ACC112 (cell line): Measurements from ENCODE around the gene TIAM2.
"Not testable (repeated sequence)": the region's sequence is repeated elsewhere in the genome, so short reads cannot be mapped to it uniquely, and the experiment has no call there.

Experiments
- H2AFZ ChIP-seq: fragments of 200-600 bp; sonication (generic); one replicate; pipeline ENCODE4 v1.6.0; 2017; ENCODE audit warnings: antibody characterized with exemption, low read length; ENCODE audit not compliant: unreplicated experiment
- H3K27ac ChIP-seq: fragments of 200-600 bp; sonication (generic); 2 replicates; pipeline ENCODE4 v1.5.1; 2014; ENCODE audit warnings: low read depth, mild to moderate bottlenecking, antibody characterized with exemption, low read length, moderate library complexity
- H3K27me3 ChIP-seq: fragments of 200-600 bp; sonication (generic); 2 replicates; pipeline ENCODE4 v1.6.1; 2014; ENCODE audit warnings: mild to moderate bottlenecking, antibody characterized with exemption, low read length, moderate library complexity, mixed read lengths; ENCODE audit not compliant: insufficient read depth
- H3K36me3 ChIP-seq: fragments of 200-600 bp; sonication (generic); 2 replicates; pipeline ENCODE4 v1.6.1; 2016; ENCODE audit warnings: mild to moderate bottlenecking, antibody characterized with exemption, low read length, moderate library complexity, mixed read lengths; ENCODE audit not compliant: insufficient read depth
- H3K4me1 ChIP-seq: fragments of 200-600 bp; sonication (generic); one replicate; pipeline ENCODE4 v1.6.1; 2016; ENCODE audit warnings: low read length, mixed read lengths; ENCODE audit not compliant: insufficient read depth, unreplicated experiment, control insufficient read depth
- H3K4me3 ChIP-seq: fragments of 200-600 bp; sonication (generic); 2 replicates; pipeline ENCODE4 v1.5.1; 2014; ENCODE audit warnings: mild to moderate bottlenecking, low read depth, low read length
- H3K79me2 ChIP-seq: fragments of 200-600 bp; sonication (generic); one replicate; pipeline ENCODE4 v1.6.0; 2016; ENCODE audit warnings: low read length; ENCODE audit not compliant: control insufficient read depth, unreplicated experiment, insufficient read depth

Gene TIAM2

DNA sequence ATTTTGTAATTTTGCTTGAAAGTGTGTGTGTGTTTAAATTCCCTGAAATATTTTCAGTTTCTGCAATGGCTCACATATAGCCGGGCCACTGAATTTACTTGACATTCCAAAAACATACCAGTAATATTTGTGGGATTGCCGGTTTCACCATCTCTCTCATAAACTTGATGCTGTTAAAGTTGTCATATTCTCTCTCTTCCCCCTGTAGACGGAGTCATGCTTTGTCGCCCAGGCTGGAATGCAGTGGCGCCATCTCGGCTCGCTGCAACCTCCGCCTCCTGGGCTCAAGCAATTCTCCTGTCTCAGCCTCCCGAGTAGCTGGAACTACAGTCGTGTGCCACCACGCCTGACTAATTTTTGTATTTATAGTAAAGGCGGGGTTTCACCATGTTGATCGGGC is 122.1 kb downstream of the TIAM2 start:
- no peak overlapping the region for H2AFZ ChIP-seq
- no peaks in the 10 kb centered on the region for H3K79me2 ChIP-seq
- H3K4me3 ChIP-seq: no peak overlapping the region
- no peaks in the 10 kb centered on the region for H3K36me3 ChIP-seq
- no peaks in the 10 kb centered on the region for H3K27me3 ChIP-seq
- H3K27ac ChIP-seq: no peak overlapping the region; the same call in 1 of the 2 replicates
- peaks cover 17% of the 10 kb centered on the region for H3K4me1 ChIP-seq

GRCh38 chr6:155117785-155118184 is 122.7 kb downstream of the TIAM2 start:
- Histone ChIP-seq H3K4me1 (peaks cover 20% of the 10 kb centered on the region), H3K27ac (no peak overlapping the region), H3K4me3 (no peak overlapping the region), H3K79me2 (no peaks in the 10 kb centered on the region), H2AFZ (no peak overlapping the region), H3K36me3 (no peaks in the 10 kb centered on the region), H3K27me3 (no peaks in the 10 kb centered on the region)

- not testable (repeated sequence) for H3K27ac ChIP-seq, H3K36me3 ChIP-seq
These were observed 124.1 kb downstream of the TIAM2 start for GRCh38 chr6:155119201-155119600.

DNA sequence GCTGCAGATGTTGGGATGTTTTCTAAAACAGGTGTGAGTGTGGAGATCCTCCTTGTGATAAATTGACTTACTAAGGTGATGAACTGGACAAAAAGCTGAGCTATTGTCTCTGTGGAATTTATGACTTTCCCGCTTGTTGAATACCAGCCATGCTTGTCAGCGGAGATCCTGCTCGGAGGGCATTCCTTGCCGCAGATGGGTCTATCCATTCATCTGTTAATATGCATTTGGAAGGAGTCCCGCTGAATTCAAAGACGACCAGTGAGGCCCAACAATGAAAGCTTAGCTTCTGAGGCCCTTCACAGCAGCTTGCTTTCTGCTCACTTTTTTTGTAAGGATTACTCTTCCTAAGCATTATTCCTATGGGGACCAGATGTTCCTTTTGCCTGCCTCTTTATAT is 124.9 kb downstream of the TIAM2 start:
- Histone ChIP-seq H3K27ac (no peak overlapping the region), H3K4me1 (peaks cover 26% of the 10 kb centered on the region), H3K27me3 (no peaks in the 10 kb centered on the region), H3K79me2 (no peaks in the 10 kb centered on the region), H3K4me3 (no peak overlapping the region), H3K36me3 (no peaks in the 10 kb centered on the region), H2AFZ (no peak overlapping the region)

More at GRCh38 chr6:155119201-155119600, 124.1 kb downstream of the TIAM2 start:
- not testable (repeated sequence) for H3K79me2 ChIP-seq, H2AFZ ChIP-seq, H3K4me3 ChIP-seq, H3K27me3 ChIP-seq
- H3K4me1 ChIP-seq: peaks cover 26% of the 10 kb centered on the region

DNA sequence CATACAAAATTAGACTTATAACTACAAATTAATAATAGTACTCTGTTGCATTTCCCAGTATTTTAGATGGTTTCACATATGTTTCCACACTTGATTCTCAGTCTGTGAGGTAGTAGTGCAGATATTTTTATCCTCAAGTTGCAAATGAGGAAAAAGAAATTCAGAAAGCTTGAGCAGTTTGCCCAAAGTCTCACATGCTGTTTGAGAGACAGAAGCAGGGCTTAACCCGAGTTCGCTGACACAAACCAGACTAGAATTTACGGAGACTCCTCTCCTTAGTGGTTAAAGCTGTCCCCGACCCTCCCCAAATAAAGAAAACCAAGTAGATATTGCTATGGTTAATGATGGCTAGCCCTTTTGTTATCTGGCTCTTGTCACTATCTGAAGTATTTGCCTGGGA is 126.2 kb downstream of the TIAM2 start:
- no peaks in the 10 kb centered on the region for H3K36me3 ChIP-seq
- H3K4me1 ChIP-seq: peaks cover 30% of the 10 kb centered on the region
- no peak overlapping the region for H3K27ac ChIP-seq
- H3K27me3 ChIP-seq: no peaks in the 10 kb centered on the region
- H3K4me3 ChIP-seq: peak overlapping the region; percentile 56
- H2AFZ ChIP-seq: no peak overlapping the region
- no peaks in the 10 kb centered on the region for H3K79me2 ChIP-seq

DNA sequence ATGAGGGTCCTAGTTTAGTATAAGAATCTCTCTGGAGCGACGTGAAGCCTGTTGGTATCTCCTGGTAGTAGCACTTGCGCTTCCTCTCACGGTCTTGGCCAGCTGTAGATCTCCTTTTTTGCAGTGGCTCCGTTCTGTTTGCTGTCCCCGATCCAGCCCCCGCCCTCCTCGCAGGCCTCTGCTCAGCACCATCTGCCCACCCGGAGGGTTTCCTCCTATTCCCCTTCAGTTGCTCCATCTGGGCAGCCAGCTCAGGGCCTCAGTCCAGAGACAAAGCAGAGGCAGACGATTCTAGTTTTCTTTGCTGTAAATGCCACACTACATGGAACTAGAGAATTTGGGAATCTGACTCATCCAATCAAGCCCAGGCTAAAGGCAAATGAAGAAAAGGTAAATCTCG is 126.6 kb downstream of the TIAM2 start:
- Histone ChIP-seq H3K27me3 (no peaks in the 10 kb centered on the region), H3K27ac (no peak overlapping the region), H3K79me2 (no peaks in the 10 kb centered on the region), H3K4me3 (peak overlapping the region; percentile 56), H2AFZ (no peak overlapping the region), H3K36me3 (no peaks in the 10 kb centered on the region), H3K4me1 (peaks cover 29% of the 10 kb centered on the region)

DNA sequence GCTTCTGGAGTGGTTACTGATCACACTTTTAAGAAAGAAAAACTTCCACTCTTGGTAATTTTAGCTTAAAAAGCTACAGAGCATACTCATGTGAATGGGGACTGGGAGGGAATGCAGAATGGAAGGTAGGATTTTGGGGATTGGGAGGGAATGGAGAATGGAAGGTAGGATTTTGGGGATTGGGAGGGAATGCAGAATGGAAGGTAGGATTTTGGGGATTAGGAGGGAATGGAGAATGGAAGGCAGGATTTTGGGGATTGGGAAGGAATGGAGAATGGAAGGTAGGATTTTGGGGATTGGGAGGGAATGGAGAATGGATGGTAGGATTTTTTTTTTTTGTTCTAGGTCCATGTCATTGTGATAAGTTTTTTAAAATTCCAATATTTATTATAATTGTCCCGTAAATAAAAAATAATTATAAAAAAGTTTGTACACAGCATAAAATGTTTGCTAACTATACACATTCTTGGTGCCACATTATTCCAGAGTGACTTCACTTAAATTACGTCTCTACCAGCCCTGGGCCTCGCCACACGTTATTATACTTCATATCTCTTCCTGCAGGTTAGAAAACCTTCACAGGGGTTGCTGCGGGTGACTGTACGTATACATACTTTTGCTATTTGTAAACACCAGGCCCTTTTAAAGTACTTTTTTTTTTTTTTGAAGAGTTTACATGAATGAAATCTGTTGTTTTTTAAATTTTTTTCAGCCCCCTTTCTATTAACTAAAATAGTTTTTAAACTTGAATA is 127.3 kb downstream of the TIAM2 start:
- no peak overlapping the region for H2AFZ ChIP-seq
- peaks cover 29% of the 10 kb centered on the region for H3K4me1 ChIP-seq
- H3K27ac ChIP-seq: no peak overlapping the region
- H3K4me3 ChIP-seq: 0 out of 2 replicates have a peak overlapping the region, but pooled peaks have one; percentile 56
- no peaks in the 10 kb centered on the region for H3K36me3 ChIP-seq
- H3K27me3 ChIP-seq: no peaks in the 10 kb centered on the region
- no peaks in the 10 kb centered on the region for H3K79me2 ChIP-seq

GRCh38 chr6:155123520-155123919 is 128.4 kb downstream of the TIAM2 start:
- Histone ChIP-seq H3K4me3 (no peak overlapping the region), H3K36me3 (no peaks in the 10 kb centered on the region), H3K79me2 (no peaks in the 10 kb centered on the region), H3K27me3 (no peaks in the 10 kb centered on the region), H3K27ac (no peak overlapping the region), H3K4me1 (peaks cover 31% of the 10 kb centered on the region), H2AFZ (no peak overlapping the region)

GRCh38 chr6:155125906-155126305 is 130.8 kb downstream of the TIAM2 start:
- Histone ChIP-seq H3K4me3 (no peak overlapping the region), H3K36me3 (peaks cover 8% of the 10 kb centered on the region; the same call in 1 of the 2 replicates), H3K4me1 (peaks cover 31% of the 10 kb centered on the region), H2AFZ (no peak overlapping the region), H3K27me3 (no peaks in the 10 kb centered on the region), H3K27ac (no peak overlapping the region), H3K79me2 (no peaks in the 10 kb centered on the region)

GRCh38 chr6:155126727-155127439 is 131.8 kb downstream of the TIAM2 start:
- Histone ChIP-seq H3K4me1 (peaks cover 28% of the 10 kb centered on the region), H3K27me3 (no peaks in the 10 kb centered on the region), H3K36me3 (peaks cover 8% of the 10 kb centered on the region; the same call in 1 of the 2 replicates), H2AFZ (no peak overlapping the region), H3K79me2 (no peaks in the 10 kb centered on the region), H3K4me3 (no peak overlapping the region), H3K27ac (peak overlapping the region; percentile 79)

DNA sequence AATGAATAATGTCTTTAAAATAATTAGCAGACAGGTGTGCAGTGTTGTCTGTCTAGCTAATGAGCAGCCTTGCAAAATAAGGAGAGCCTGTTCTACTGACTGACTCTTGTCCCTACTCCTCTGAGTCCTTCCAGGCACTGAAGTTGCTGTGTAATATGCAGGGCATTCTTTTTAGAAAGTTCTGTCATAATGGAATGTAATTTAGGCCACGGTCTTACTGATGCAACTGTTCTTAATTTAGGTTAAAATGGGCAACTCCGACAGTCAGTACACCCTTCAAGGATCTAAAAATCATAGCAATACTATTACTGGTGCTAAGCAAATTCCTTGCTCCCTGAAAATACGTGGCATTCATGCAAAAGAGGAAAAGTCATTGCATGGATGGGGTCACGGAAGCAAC is 133.9 kb downstream of the TIAM2 start:
- H3K27me3 ChIP-seq: no peaks in the 10 kb centered on the region

More for the DNA sequence above, 133.9 kb downstream of the TIAM2 start:
- H3K4me3 ChIP-seq: no peak overlapping the region
- H3K27ac ChIP-seq: no peak overlapping the region
- H3K4me1 ChIP-seq: peaks cover 16% of the 10 kb centered on the region
- H3K79me2 ChIP-seq: no peaks in the 10 kb centered on the region
- peaks cover 8% of the 10 kb centered on the region; the same call in 1 of the 2 replicates for H3K36me3 ChIP-seq
- no peak overlapping the region for H2AFZ ChIP-seq
